ENCODE data around the gene PROCA1. TPM values are rescaled to one million over a fixed set of nuclear protein-coding genes. Genes with fewer than 3 reads are reported as not detected.

The PROCA1 gene
- total and polyA plus RNA-seq, 2 of the 13 experiments (the other 11 are each of a cell fraction or from before 2014, with no cell fraction given), result 0.73 to 1.5 TPM

DNA sequence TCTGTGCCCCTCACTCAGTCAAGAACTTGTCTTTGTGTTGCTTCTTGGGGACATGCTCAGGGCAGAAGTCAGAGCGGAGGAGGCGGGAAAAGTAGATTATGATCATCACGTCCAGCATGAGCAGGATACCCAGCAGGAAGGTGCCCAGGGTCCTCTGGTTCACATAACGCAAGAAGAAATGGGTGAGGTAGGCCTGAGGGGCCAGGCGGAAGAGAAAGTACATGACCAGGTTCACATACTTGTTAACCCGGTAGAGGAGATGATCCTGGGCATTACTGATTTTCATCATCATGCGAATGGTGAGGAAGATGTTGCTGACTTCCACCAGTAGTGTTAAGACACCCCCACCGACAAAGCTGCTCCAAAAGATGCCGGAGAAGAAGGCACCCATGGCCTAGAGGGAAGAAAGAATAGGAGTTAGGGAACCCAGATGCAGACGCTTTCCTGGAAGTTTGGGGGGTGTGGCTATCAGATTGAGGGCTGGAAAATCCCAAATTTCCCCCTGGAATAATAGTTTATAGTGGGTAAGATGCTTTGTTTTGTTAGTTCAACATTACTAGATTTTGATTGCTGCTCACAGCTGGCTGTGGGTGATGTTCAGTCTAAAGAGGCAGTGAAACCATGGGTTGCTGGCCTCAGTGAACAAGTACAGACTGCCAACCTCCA, 12.9 kb upstream of the PROCA1 start (continued):
- TF ChIP-seq ETV6 (CRISPR knock-in tag; conservative IDR thresholded peaks at IDR 0.05) (peak; percentile 43; the same call in 1 of the 2 replicates), FOSL2 (CRISPR knock-in tag; IDR thresholded peaks at IDR 0.05) (0 out of 2 replicates have a peak, but pooled peaks have one; percentile 2), ZNF747 (CRISPR knock-in tag; IDR thresholded peaks at IDR 0.05; ENCODE audit: borderline replicate concordance) (0 out of 2 replicates have a peak, but pooled peaks have one; percentile 16), RBFOX2 (IDR thresholded peaks at IDR 0.05; ENCODE audit: low read depth, low read length) (peak; percentile 27), ZC3H4 (CRISPR knock-in tag; IDR thresholded peaks at IDR 0.05; ENCODE audit: borderline replicate concordance) (0 out of 2 replicates have a peak, but pooled peaks have one; percentile 9), POLR2A (IDR thresholded peaks at IDR 0.05; ENCODE audit: insufficient read depth in 1 of 2, low read depth in 2 of 2, low read length in 2 of 2) (peak; percentile 11 to 63; a peak in 2 of 4 replicates)
- TF ChIP-seq, protein P1, sequence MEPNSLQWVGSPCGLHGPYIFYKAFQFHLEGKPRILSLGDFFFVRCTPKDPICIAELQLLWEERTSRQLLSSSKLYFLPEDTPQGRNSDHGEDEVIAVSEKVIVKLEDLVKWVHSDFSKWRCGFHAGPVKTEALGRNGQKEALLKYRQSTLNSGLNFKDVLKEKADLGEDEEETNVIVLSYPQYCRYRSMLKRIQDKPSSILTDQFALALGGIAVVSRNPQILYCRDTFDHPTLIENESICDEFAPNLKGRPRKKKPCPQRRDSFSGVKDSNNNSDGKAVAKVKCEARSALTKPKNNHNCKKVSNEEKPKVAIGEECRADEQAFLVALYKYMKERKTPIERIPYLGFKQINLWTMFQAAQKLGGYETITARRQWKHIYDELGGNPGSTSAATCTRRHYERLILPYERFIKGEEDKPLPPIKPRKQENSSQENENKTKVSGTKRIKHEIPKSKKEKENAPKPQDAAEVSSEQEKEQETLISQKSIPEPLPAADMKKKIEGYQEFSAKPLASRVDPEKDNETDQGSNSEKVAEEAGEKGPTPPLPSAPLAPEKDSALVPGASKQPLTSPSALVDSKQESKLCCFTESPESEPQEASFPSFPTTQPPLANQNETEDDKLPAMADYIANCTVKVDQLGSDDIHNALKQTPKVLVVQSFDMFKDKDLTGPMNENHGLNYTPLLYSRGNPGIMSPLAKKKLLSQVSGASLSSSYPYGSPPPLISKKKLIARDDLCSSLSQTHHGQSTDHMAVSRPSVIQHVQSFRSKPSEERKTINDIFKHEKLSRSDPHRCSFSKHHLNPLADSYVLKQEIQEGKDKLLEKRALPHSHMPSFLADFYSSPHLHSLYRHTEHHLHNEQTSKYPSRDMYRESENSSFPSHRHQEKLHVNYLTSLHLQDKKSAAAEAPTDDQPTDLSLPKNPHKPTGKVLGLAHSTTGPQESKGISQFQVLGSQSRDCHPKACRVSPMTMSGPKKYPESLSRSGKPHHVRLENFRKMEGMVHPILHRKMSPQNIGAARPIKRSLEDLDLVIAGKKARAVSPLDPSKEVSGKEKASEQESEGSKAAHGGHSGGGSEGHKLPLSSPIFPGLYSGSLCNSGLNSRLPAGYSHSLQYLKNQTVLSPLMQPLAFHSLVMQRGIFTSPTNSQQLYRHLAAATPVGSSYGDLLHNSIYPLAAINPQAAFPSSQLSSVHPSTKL (CRISPR knock-in tag; IDR thresholded peaks at IDR 0.05), result no peak

Data from HepG2 (cell line).